Esophagus squamous epithelium (tissue), 4 donors: ENCODE data around the gene ATP6V0D1.

Experiments
- POLR2A ChIP-seq, 4 donors: fragments of 450-650 bp; IDR thresholded peaks; one replicate each; pipeline ENCODE4 v1.6.1; 2017; ENCODE audit warnings: antibody characterized with exemption in 4 of 4, mild to moderate bottlenecking in 4 of 4, moderate library complexity in 3 of 4
- TF ChIP-seq, protein P1 (sequence below), 6 experiments: fragments of 450-650 bp in 4 of 6; fragments of 200-600 bp in 2 of 6; sonication (generic) in 2 of 6; IDR thresholded peaks; one replicate each; pipeline ENCODE4 v1.5.1; 2016 to 2019; ENCODE audit warnings: antibody characterized with exemption in 6 of 6, mild to moderate bottlenecking in 4 of 6, moderate library complexity in 4 of 6

GRCh38 chr16:67459861-67460150, 21.2 kb downstream of the ATP6V0D1 start:
- TF ChIP-seq, protein P1, sequence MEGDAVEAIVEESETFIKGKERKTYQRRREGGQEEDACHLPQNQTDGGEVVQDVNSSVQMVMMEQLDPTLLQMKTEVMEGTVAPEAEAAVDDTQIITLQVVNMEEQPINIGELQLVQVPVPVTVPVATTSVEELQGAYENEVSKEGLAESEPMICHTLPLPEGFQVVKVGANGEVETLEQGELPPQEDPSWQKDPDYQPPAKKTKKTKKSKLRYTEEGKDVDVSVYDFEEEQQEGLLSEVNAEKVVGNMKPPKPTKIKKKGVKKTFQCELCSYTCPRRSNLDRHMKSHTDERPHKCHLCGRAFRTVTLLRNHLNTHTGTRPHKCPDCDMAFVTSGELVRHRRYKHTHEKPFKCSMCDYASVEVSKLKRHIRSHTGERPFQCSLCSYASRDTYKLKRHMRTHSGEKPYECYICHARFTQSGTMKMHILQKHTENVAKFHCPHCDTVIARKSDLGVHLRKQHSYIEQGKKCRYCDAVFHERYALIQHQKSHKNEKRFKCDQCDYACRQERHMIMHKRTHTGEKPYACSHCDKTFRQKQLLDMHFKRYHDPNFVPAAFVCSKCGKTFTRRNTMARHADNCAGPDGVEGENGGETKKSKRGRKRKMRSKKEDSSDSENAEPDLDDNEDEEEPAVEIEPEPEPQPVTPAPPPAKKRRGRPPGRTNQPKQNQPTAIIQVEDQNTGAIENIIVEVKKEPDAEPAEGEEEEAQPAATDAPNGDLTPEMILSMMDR (IDR thresholded peaks at IDR 0.05), result no peak
- no peak for TF ChIP-seq POLR2A (IDR thresholded peaks at IDR 0.05)
